NCI-H460 (cell line): Measurements from ENCODE around the gene NDFIP1. TPM values are rescaled to one million over a fixed set of nuclear protein-coding genes. Genes with fewer than 3 reads are reported as not detected.

Experiments
- DNase-seq: peaks from one replicate; pipeline ENCODE4 v3.0.0-alpha.2; 2016; ENCODE audit warnings: low read depth; ENCODE audit errors: extremely low read depth
- total RNA-seq: library from RNA; depleted of rRNA; stranded (reverse); fragments of >200 nt; shearing (Covaris generic); gene quantifications from 2 replicates; pipeline ENCODE4 v1.2.3, GENCODE V29; 2014

Gene NDFIP1
- total RNA-seq, 1 experiment from 2014 or later: 74.8 TPM

GRCh38 chr5:142091012-142091411, 17.6 kb upstream of the NDFIP1 start:
- DNase-seq: no peak

- no peak for DNase-seq
These were observed 16.7 kb upstream of the NDFIP1 start for GRCh38 chr5:142091922-142092321.

GRCh38 chr5:142095035-142095434, 13.5 kb upstream of the NDFIP1 start:
- DNase-seq: no peak

- no peak for DNase-seq
These were observed 12.8 kb upstream of the NDFIP1 start for GRCh38 chr5:142095651-142096330.

GRCh38 chr5:142096382-142096781, 12.2 kb upstream of the NDFIP1 start:
- DNase-seq: no peak

- no peak for DNase-seq
These were observed 10.9 kb upstream of the NDFIP1 start for GRCh38 chr5:142097681-142098080.

GRCh38 chr5:142098275-142098674, 10.3 kb upstream of the NDFIP1 start:
- no peak for DNase-seq

GRCh38 chr5:142098931-142099330, 9.6 kb upstream of the NDFIP1 start:
- no peak for DNase-seq

- DNase-seq: no peak
These were observed 8.3 kb upstream of the NDFIP1 start for GRCh38 chr5:142100307-142100706.

GRCh38 chr5:142102980-142103740, 5.4 kb upstream of the NDFIP1 start:
- DNase-seq: no peak

GRCh38 chr5:142104491-142104890, 4.1 kb upstream of the NDFIP1 start:
- DNase-seq: no peak

GRCh38 chr5:142106061-142106460, 2.5 kb upstream of the NDFIP1 start:
- no peak for DNase-seq

- DNase-seq: no peak
These were observed 1.4 kb upstream of the NDFIP1 start for GRCh38 chr5:142107036-142107735.

- DNase-seq: no peak
These were observed 695 bp upstream of the NDFIP1 start for GRCh38 chr5:142107736-142108431.

- DNase-seq: no peak
These were observed 909 bp downstream of the NDFIP1 start for GRCh38 chr5:142109331-142110045.

GRCh38 chr5:142110046-142110531, 1.5 kb downstream of the NDFIP1 start:
- DNase-seq: no peak

GRCh38 chr5:142110988-142111687, 2.6 kb downstream of the NDFIP1 start:
- DNase-seq: no peak

- DNase-seq: no peak
These were observed 6.1 kb downstream of the NDFIP1 start for GRCh38 chr5:142114687-142115086.

GRCh38 chr5:142115937-142116614, 7.5 kb downstream of the NDFIP1 start:
- DNase-seq: no peak
